MM.1S (cell line): ENCODE measurements around the gene MYO1B.

ENCODE experiments used
- CTCF ChIP-seq: fragments of 300-600 bp; sonication (generic); IDR thresholded peaks from 2 replicates; pipeline ENCODE4 v1.5.1; 2016; ENCODE audit warnings: antibody characterized with exemption, low read length, mixed read lengths
- EZH2 ChIP-seq: fragments of 300-600 bp; sonication (generic); optimal IDR thresholded peaks from 2 replicates; pipeline ENCODE3; 2017; ENCODE audit warnings: low read depth, mild to moderate bottlenecking, antibody characterized with exemption, low read length, mixed read lengths
- EZH2phosphoT487 ChIP-seq: fragments of 300-600 bp; sonication (generic); IDR thresholded peaks from 2 replicates; pipeline ENCODE4 v1.6.1; 2018; ENCODE audit warnings: antibody characterized with exemption, low read length

GRCh38 chr2:191325651-191326365 is 80.6 kb downstream of the MYO1B start:
- no peak for TF ChIP-seq CTCF
- no peak for TF ChIP-seq EZH2phosphoT487
- no peak for TF ChIP-seq EZH2
